Fibroblast of villous mesenchyme (primary cell): ENCODE data around the gene NADSYN1. TPM values are rescaled to one million over a fixed set of nuclear protein-coding genes. Genes with fewer than 3 reads are reported as not detected.

Source experiments
- DNase-seq: peaks from one replicate; pipeline ENCODE4 v3.0.0-alpha.2; 2010; ENCODE audit warnings: low read depth
- H3K4me3 ChIP-seq: 2 replicates; pipeline ENCODE4 v1.5.1; 2011; ENCODE audit warnings: low read depth, mild to moderate bottlenecking, low read length
- total RNA-seq: library from RNA; depleted of rRNA; stranded (reverse); fragments of >200 nt; gene quantifications from 2 replicates; pipeline ENCODE4 v1.2.3, GENCODE V29; 2012
- TF ChIP-seq, protein P1 (sequence below): IDR thresholded peaks from 2 replicates; pipeline ENCODE4 v1.5.1; 2012; ENCODE audit warnings: low read depth, mild to moderate bottlenecking, low read length; ENCODE audit not compliant: insufficient read depth

NADSYN1 gene
- total RNA-seq, 1 donor = 71.2 TPM

DNA sequence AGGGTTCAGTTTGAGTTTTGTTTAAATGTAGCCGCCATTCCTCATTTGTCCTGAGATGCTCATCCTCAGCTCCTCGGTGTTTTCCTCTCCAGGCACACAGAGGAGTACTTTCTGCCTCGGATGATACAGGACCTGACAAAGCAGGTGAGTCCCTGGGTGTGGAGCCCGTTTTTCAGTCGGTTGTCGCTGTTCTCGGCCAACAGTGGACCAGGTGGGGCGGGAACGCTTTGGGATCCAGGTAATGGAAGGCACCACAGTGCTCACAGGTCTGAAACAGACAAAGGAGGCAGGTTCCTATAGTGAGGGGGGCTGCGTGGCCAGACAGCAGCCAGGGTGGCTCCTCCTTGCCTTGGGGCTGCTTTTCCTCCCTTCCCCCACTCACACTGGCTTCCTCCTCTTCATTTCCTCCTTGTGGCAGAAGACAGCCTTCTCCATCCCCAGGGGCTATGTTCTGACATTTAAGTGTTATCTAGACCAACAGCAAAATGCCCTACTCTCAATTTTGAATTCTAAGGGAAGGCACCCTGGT lies 19.4 kb downstream of the NADSYN1 start:
- DNase-seq = no peak
- H3K4me3 ChIP-seq = no peak overlapping the region
- TF ChIP-seq, protein P1, sequence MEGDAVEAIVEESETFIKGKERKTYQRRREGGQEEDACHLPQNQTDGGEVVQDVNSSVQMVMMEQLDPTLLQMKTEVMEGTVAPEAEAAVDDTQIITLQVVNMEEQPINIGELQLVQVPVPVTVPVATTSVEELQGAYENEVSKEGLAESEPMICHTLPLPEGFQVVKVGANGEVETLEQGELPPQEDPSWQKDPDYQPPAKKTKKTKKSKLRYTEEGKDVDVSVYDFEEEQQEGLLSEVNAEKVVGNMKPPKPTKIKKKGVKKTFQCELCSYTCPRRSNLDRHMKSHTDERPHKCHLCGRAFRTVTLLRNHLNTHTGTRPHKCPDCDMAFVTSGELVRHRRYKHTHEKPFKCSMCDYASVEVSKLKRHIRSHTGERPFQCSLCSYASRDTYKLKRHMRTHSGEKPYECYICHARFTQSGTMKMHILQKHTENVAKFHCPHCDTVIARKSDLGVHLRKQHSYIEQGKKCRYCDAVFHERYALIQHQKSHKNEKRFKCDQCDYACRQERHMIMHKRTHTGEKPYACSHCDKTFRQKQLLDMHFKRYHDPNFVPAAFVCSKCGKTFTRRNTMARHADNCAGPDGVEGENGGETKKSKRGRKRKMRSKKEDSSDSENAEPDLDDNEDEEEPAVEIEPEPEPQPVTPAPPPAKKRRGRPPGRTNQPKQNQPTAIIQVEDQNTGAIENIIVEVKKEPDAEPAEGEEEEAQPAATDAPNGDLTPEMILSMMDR = no peak

DNA sequence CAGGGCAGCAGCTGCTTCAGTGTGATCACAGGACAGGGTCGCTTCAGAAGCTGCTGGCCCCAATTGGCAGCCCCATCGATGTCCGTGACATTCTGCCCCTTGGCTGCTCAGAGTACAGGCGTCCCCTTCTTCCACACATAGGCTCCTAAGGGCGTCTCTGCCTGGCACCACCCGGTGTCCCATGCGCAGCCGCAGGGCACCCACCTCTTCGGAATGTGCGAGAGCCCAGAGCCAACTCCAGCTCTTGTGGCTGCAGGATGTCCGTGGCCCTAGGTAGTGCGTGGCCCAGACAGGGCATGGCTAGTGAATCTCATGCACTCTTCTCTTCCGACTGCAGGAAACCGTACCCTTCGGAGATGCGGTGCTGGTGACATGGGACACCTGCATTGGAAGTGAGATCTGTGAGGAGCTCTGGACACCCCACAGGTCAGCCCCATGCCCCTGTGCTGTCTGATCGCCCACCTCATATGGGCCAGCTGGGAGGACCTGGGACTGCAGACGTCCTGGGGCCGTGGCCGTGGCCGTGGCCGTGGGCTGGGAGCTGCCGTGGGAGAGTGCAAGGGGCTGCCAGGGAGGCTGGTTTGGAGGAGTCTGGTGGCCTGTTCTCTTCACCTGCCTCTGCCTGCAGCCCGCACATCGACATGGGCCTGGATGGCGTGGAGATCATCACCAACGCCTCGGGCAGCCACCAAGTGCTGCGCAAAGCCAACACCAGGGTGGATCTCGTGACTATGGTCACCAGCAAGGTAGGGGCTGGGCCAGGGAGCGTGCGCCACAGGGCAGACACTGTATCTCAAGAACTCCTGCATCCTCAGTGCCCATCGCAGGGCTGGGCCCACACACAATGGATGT lies 20.2 kb downstream of the NADSYN1 start:
- TF ChIP-seq, protein P1 = no peak
- no peak for DNase-seq
- no peak overlapping the region for H3K4me3 ChIP-seq

DNA sequence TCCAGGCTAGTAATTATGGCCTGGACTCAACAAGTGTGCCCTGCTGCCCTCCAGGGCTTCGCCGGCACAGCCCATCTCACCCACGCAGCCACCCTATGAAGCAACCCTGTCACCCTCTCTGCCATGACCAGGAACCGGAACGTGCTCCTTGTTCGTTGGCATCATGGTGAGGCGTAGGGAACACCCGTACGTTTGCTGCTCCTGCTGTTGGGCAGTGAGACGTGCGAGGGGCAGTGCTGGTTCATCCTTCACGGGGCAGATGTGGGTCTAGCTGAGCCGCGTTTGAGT lies 20.7 kb downstream of the NADSYN1 start:
- H3K4me3 ChIP-seq = no peak overlapping the region
- no peak for DNase-seq
- TF ChIP-seq, protein P1 = no peak

DNA sequence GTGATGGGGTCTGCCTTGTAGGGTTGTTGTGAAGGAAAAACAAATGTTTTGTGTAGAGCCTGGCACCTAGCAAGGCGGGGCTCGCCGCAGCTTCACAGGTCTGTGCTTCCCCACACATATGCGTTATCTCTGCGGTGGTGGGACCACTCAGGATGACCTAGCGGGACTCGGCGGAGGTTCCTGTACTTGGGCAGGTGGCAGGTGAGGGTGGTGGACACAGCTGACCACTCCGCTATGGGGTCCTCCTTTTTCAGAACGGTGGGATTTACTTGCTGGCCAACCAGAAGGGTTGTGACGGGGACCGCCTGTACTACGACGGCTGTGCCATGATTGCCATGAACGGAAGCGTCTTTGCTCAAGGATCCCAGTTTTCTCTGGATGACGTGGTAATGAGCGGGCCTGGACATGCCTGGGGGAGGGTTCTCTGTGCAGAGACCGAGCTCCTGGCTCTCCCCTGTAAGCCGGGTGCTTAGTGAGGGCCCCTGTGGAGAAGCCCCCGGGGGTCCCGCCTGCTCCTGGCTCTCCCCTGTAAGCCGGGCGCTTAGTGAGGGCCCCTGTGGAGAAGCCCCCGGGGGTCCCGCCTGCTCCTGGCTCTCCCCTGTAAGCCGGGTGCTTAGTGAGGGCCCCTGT lies 21.3 kb downstream of the NADSYN1 start:
- no peak overlapping the region for H3K4me3 ChIP-seq
- TF ChIP-seq, protein P1 = no peak
- DNase-seq = no peak

DNA sequence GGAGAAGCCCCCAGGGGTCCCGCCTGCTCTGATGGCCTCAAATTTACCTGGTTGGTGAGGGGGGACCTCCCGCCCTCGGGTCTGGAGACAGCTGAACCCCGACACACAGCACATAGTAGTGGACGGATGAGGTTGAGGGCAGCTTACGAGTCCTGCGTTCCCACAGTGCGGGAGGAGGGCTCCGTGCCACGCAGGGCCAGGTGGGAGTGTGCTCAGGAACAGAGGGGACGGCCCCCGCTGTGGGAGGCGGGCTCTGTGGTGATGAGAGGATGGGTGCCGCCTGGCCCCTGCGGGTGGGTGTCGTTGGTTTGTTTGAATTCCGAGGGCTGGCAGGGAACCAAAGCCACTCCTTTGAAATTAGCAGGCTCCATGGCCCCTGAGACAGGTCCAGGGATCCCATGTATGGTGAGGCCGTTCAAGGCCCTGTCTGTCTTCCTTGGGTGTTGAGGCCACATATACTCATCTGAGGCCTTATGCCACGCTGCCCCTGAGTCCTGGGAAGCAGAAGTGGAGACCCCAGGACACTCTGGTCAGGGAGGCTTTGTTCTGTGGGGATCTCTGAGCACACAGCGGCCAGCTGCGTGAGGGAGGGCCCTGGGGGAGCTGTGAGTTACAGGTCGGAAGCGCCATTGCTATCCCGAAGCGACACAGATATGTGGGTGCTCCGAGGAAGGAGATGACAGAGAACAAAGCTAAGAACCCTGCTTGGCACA lies 21.9 kb downstream of the NADSYN1 start:
- DNase-seq = no peak
- TF ChIP-seq, protein P1 = no peak
- H3K4me3 ChIP-seq = no peak overlapping the region

DNA sequence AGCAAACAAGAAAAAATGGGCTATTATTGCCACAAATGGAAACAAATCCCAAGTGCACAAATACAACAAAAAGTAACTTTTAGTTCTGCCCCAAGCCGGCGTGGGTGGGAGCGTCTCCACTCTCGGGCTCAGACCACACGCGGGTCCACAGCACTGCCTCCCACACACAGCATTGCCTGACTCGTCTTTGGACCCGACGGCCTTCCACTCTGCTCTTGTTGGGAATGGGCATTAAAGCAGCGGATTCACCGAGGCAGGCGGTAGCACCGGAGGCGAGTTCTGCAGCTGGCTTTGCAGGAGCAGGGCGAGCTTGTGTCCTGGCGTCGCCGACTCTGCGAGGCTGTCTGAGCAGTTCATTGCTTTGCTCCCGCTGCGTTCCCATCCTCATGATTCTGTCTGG lies 23.0 kb downstream of the NADSYN1 start:
- TF ChIP-seq, protein P1 = no peak
- DNase-seq = no peak
- H3K4me3 ChIP-seq = no peak overlapping the region
